MV-4-11 (cell line): ENCODE measurements around the gene TMEM95.

Experiments used
- DNase-seq: peaks from one replicate; lab custom pipeline; 2025; lab: John Stamatoyannopoulos, UW

Gene TMEM95

DNA sequence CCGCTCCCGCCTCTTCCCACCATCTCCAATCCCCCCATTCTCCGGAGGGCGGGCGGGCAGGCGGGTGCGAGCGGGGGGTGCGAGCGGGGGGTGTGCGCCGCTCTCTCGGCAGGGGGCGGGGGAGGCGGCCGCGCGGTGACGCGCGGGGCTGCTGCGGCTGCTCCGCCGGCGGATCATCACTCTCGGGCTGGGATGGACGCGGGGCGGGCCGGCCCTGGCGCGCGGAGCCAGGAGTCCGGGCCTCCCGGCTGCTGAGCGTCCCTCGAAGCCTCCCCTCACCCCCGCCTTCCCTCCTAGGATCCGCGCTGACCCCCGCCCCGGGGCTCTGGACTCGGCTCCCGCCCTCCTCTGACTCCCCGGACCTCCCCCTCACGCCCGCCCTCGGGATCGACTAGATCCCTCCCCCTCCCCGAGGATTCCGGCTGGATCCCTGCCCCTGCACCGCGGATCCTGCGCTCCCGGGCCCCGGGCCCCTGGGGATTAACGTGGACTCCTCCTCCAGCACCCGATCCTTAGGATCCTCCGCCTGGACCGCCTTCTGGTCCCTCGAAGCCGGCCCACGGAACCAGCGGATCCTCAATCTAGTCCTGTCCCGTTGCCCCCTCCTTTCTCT is 49.9 kb downstream of the TMEM95 start:
- DNase-seq, result no peak

DNA sequence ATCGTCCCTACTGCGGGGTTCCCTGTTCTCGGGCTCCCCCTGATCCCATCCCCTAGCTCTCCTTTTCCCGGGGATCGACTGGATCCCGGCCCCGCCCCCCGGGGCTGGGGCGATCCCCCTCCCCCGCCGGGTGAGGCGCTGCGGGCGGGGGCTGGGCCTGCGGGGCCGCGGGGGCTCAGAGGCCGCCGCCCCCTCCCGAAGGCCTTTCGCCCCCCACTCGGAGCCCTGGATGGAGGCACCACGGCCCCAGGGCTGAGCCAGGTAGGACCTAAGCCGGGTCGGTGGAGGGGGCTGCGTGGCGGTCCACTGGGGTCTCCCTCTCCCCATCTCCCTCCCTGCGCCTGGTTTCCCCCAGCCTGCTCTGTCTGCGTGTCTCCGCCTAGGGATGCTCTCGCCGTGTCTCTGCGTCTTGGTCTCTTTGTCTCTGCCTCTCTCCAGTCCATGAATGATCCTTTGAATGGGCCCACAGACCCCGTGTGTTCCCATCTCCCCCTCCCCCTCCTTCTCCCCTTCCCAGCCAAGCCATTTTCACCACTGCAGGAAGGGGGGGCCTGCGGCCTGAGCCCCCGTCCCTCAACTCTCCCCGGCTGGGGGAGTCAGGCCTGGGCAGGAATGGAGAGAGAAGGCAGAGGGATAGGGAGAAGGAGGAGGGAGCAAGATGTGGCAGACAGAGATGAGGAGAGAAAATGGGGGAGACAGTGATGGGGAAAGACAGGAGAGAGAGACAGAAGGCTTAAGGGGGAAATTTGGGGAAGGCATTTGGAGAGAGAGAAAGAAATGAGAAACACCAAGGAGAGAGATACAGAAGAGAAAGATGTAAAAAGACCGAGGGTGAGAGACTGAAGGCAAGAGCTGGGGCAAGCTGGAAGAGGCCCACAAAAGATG is 50.6 kb downstream of the TMEM95 start:
- no peak for DNase-seq

DNA sequence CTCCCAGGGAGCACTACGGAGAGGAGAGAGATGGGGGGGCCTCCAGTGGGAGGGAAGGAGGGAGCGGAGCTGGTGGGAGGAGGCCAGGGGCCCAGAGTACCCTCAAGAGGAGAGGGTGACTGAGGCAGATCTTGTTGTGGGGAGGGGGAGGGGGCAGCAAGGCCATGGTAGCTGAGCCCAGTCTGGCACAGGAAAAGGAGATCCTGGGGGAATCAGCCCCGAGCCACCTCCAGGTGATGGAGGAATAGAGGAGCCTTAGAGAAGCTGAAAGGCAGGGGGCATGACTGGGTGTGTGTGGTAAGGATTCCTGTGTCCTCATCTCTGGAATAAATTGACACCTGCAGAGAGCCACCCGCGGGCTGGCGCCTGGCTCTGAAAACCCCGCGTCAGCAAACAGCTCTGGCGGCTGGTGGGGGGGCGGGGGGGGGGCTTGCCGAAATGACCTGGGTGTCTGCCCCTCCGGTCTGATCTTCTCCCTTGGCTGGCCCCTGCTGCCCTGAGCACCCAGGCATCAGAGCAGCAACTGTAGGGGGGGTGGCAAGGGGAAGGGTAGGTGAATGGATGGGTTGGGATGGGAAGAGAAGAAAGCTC is 51.4 kb downstream of the TMEM95 start:
- no peak for DNase-seq
